GM12801 (cell line): Measurements from ENCODE around the gene ZNF140.

Experiments
- CTCF ChIP-seq: IDR thresholded peaks from one replicate; pipeline ENCODE4 v1.5.1; 2011; ENCODE audit warnings: control low read depth; ENCODE audit not compliant: insufficient read length; ENCODE audit errors: extremely low read depth

The ZNF140 gene

GRCh38 chr12:133061954-133062353 lies 18.8 kb upstream of the ZNF140 start:
- TF ChIP-seq CTCF: no peak

GRCh38 chr12:133063556-133063955 lies 17.2 kb upstream of the ZNF140 start:
- no peak for TF ChIP-seq CTCF

- no peak for TF ChIP-seq CTCF
Observed at GRCh38 chr12:133073836-133074235, 6.9 kb upstream of the ZNF140 start.

GRCh38 chr12:133080026-133080367 lies 726 bp upstream of the ZNF140 start:
- no peak for TF ChIP-seq CTCF

GRCh38 chr12:133081159-133081780 lies 547 bp downstream of the ZNF140 start:
- no peak for TF ChIP-seq CTCF

- no peak for TF ChIP-seq CTCF
Observed at GRCh38 chr12:133083345-133083744, 2.6 kb downstream of the ZNF140 start.

GRCh38 chr12:133105620-133106019 lies 24.9 kb downstream of the ZNF140 start:
- TF ChIP-seq CTCF: no peak

GRCh38 chr12:133106253-133106652 lies 25.5 kb downstream of the ZNF140 start:
- no peak for TF ChIP-seq CTCF
